Ascending aorta (tissue), 2 donors: ENCODE measurements around the gene ATOH7. TPM values are rescaled to one million over a fixed set of nuclear protein-coding genes. Genes with fewer than 3 reads are reported as not detected.
"Not testable (repeated sequence)": the region's sequence is repeated elsewhere in the genome, so short reads cannot be mapped to it uniquely, and the experiment has no call there.

Source experiments
- DNase-seq, 2 donors: peaks; one replicate each; pipeline ENCODE4 v3.0.0-alpha.2; 2019; ENCODE audit warnings: low spot score in 2 of 2
- H3K27ac ChIP-seq, 2 donors: fragments of 200-600 bp; sonication (generic); one replicate each; pipeline ENCODE4 v1.5.1; 2016 to 2017; ENCODE audit warnings: mild to moderate bottlenecking in 1 of 2
- H3K27me3 ChIP-seq: fragments of 200-600 bp; sonication (generic); one replicate; pipeline ENCODE4 v1.5.1; 2017
- H3K36me3 ChIP-seq, 2 donors: fragments of 200-600 bp; sonication (generic); one replicate each; pipeline ENCODE4 v1.5.1; 2016
- H3K4me1 ChIP-seq, 2 donors: fragments of 200-600 bp; sonication (generic); one replicate each; pipeline ENCODE4 v1.5.1; 2016 to 2017; ENCODE audit warnings: mild to moderate bottlenecking in 1 of 2
- H3K4me3 ChIP-seq, 2 donors: fragments of 200-600 bp; sonication (generic); one replicate each; pipeline ENCODE4 v1.5.1; 2016 to 2017; ENCODE audit warnings: mild to moderate bottlenecking in 1 of 2
- H3K9me3 ChIP-seq, 2 donors: fragments of 200-600 bp; sonication (generic); one replicate each; pipeline ENCODE4 v1.5.1; 2016
- CTCF ChIP-seq, 3 experiments: fragments of 200-600 bp in 2 of 3; fragments of 450-650 bp in 1 of 3; sonication (generic) in 2 of 3; IDR thresholded peaks; one replicate each; pipeline ENCODE4 v1.5.1; 2016 to 2019; ENCODE audit warnings: antibody characterized with exemption in 3 of 3, mild to moderate bottlenecking in 1 of 3, moderate library complexity in 1 of 3
- intact Hi-C: fragments of 100-400 bp; cut with DNase I; formaldehyde crosslinking; loops from one replicate; pipeline ENCODE4 v1.15.1; 2023
- total RNA-seq: library from RNA; depleted of rRNA; stranded (reverse); fragments of >200 nt; gene quantifications from one replicate; pipeline ENCODE4 v1.1.0, GENCODE V29; 2016

ATOH7 gene
- total RNA-seq, 1 donor from 2014 or later: not detected

- H3K4me1 ChIP-seq: no peaks in the 10 kb centered on the region
- TF ChIP-seq CTCF (IDR thresholded peaks at IDR 0.05): no peak
- no peaks in the 10 kb centered on the region for H3K36me3 ChIP-seq
- no peak overlapping the region for H3K27ac ChIP-seq
- no peaks in the 10 kb centered on the region for H3K9me3 ChIP-seq
- DNase-seq: no peak
- no peak overlapping the region for H3K4me3 ChIP-seq
- no peaks in the 10 kb centered on the region for H3K27me3 ChIP-seq
- intact Hi-C loops: no loop called here
Measured at GRCh38 chr10:68251625-68252495, 19.9 kb upstream of the ATOH7 start.

GRCh38 chr10:68251151-68251550 lies 19.2 kb upstream of the ATOH7 start:
- intact Hi-C loops: no loop called here
- Histone ChIP-seq H3K4me1 (no peaks in the 10 kb centered on the region), H3K4me3 (no peak overlapping the region), H3K36me3 (no peaks in the 10 kb centered on the region), H3K9me3 (no peaks in the 10 kb centered on the region), H3K27me3 (no peaks in the 10 kb centered on the region), H3K27ac (no peak overlapping the region)
- TF ChIP-seq CTCF (IDR thresholded peaks at IDR 0.05): no peak
- DNase-seq: no peak

GRCh38 chr10:68249297-68249696 lies 17.4 kb upstream of the ATOH7 start:
- no peaks in the 10 kb centered on the region for H3K27me3 ChIP-seq
- no peak for TF ChIP-seq CTCF (IDR thresholded peaks at IDR 0.05)
- no peak overlapping the region for H3K4me3 ChIP-seq
- H3K36me3 ChIP-seq: no peaks in the 10 kb centered on the region
- no peaks in the 10 kb centered on the region for H3K4me1 ChIP-seq
- no peak overlapping the region for H3K27ac ChIP-seq
- DNase-seq: no peak
- no peaks in the 10 kb centered on the region for H3K9me3 ChIP-seq
- intact Hi-C loops: no loop called here

GRCh38 chr10:68247931-68248330 lies 16.0 kb upstream of the ATOH7 start:
- Histone ChIP-seq H3K27ac (no peak overlapping the region), H3K27me3 (no peaks in the 10 kb centered on the region), H3K36me3 (no peaks in the 10 kb centered on the region), H3K4me3 (no peak overlapping the region), H3K9me3 (no peaks in the 10 kb centered on the region), H3K4me1 (no peaks in the 10 kb centered on the region)
- intact Hi-C loops: no loop called here
- DNase-seq: no peak
- TF ChIP-seq CTCF (IDR thresholded peaks at IDR 0.05): no peak

- H3K27ac ChIP-seq, H3K36me3 ChIP-seq, DNase-seq, H3K9me3 ChIP-seq, H3K4me3 ChIP-seq, intact Hi-C loops, H3K4me1 ChIP-seq, H3K27me3 ChIP-seq: not testable (repeated sequence)
Measured at GRCh38 chr10:68246397-68246796, 14.5 kb upstream of the ATOH7 start.

- DNase-seq: no peak
- Histone ChIP-seq H3K4me1 (no peaks in the 10 kb centered on the region), H3K9me3 (no peaks in the 10 kb centered on the region), H3K27me3 (no peaks in the 10 kb centered on the region), H3K4me3 (no peak overlapping the region), H3K36me3 (no peaks in the 10 kb centered on the region), H3K27ac (no peak overlapping the region)
- intact Hi-C loops: no loop called here
- no peak for TF ChIP-seq CTCF (IDR thresholded peaks at IDR 0.05)
Measured at GRCh38 chr10:68242051-68242450, 10.1 kb upstream of the ATOH7 start.
